ENCODE results near the gene MEF2B.
"Not testable (repeated sequence)": the region's sequence is repeated elsewhere in the genome, so short reads cannot be mapped to it uniquely, and the experiment has no call there.

Gene MEF2B

DNA sequence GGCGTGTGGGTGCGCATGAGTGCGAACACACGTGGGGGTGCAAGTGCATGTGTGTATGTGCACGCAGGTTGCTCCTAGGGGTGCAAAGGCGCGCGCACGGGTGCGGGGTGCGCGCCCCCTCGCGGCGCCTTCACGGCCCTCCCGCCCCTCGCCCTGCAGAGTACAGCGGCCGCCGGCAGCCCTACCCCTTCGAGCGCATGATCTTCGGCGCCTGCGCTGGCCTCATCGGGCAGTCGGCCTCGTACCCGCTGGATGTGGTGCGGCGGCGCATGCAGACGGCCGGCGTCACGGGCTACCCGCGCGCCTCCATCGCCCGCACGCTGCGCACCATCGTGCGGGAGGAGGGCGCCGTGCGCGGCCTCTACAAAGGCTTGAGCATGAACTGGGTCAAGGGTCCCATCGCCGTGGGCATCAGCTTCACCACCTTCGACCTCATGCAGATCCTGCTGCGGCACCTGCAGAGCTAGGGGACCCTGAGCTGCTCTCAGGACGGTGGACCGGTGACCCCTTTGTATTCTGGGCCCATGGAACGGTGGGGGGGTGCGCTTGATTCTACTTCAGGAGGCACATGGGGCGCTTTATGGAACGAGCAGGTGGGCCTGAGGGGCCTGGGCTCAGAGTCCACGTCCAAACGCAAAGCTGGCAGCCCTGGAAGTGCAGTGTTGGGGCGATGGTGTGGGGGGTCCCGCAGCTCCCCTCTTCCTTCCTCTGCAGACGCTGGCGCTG, 59.5 kb downstream of the MEF2B start:
- no peak overlapping the region for H3K27ac ChIP-seq
- no peak for TF ChIP-seq ZFX (IDR thresholded peaks at IDR 0.05; ENCODE audit: borderline replicate concordance)
- TF ChIP-seq, protein P1, sequence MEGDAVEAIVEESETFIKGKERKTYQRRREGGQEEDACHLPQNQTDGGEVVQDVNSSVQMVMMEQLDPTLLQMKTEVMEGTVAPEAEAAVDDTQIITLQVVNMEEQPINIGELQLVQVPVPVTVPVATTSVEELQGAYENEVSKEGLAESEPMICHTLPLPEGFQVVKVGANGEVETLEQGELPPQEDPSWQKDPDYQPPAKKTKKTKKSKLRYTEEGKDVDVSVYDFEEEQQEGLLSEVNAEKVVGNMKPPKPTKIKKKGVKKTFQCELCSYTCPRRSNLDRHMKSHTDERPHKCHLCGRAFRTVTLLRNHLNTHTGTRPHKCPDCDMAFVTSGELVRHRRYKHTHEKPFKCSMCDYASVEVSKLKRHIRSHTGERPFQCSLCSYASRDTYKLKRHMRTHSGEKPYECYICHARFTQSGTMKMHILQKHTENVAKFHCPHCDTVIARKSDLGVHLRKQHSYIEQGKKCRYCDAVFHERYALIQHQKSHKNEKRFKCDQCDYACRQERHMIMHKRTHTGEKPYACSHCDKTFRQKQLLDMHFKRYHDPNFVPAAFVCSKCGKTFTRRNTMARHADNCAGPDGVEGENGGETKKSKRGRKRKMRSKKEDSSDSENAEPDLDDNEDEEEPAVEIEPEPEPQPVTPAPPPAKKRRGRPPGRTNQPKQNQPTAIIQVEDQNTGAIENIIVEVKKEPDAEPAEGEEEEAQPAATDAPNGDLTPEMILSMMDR (IDR thresholded peaks at IDR 0.05), result no peak

DNA sequence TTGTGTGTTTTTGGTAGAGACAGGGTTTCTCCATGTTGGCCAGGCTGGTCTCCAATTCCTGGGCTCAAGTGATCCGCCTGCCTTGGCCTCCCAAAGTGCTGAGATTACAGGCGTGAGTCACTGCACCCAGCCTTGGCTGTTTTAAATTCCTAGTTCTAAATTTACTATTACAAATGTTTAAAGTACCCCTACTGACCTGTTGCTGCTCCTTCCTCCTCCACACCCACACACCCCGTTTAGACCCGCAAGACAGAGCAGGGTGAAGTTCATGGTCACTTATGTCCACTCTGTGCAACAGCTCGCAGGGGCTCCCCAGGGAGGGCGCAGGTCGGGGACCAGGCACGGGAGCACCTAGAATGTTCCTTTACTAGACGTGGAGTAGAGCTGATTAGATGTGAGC, 60.5 kb downstream of the MEF2B start:
- no peak overlapping the region for H3K27ac ChIP-seq
- TF ChIP-seq, protein P1 (IDR thresholded peaks at IDR 0.05), result no peak
- TF ChIP-seq ZFX (IDR thresholded peaks at IDR 0.05; ENCODE audit: borderline replicate concordance), result no peak

DNA sequence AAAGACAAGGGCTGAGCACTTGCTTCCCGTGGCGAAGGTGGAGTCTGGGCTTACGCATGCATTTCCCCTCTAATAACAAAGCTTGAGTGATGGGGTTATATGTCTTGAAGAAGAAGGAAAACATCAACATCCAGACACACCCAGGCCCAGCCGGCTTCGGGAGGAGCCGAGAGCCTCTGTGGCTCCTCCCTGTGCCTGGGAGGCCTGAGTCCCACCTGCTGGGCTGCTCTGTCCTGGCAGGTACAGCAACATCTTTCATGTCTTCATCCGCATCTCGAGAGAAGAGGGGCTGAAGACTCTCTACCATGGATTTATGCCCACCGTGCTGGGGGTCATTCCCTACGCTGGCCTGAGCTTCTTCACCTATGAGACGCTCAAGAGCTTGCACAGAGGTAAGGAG, 62.4 kb downstream of the MEF2B start:
- H3K27ac ChIP-seq, result no peak overlapping the region
- TF ChIP-seq ZFX (IDR thresholded peaks at IDR 0.05; ENCODE audit: borderline replicate concordance), result no peak
- TF ChIP-seq, protein P1 (IDR thresholded peaks at IDR 0.05), result no peak

DNA sequence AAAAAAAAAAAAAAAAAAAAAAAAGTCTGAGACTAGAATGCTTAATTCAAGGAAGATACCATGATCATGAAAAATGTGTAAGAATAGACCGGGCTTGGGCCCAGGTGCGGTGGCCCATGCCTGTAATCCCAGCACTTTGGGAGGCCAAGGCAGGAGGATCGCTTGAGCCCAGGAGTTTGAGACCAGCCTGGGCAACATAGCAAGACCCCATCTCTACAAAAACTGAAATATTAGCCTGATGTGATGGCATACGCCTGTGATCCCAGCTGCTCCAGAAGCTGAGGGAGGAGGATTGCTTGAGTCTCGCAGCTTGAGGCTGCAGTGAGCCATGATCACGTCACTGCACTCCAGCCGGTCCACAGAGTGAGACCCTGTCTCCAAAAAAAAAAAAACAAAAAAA, 63.1 kb downstream of the MEF2B start:
- not testable (repeated sequence) for H3K27ac ChIP-seq

DNA sequence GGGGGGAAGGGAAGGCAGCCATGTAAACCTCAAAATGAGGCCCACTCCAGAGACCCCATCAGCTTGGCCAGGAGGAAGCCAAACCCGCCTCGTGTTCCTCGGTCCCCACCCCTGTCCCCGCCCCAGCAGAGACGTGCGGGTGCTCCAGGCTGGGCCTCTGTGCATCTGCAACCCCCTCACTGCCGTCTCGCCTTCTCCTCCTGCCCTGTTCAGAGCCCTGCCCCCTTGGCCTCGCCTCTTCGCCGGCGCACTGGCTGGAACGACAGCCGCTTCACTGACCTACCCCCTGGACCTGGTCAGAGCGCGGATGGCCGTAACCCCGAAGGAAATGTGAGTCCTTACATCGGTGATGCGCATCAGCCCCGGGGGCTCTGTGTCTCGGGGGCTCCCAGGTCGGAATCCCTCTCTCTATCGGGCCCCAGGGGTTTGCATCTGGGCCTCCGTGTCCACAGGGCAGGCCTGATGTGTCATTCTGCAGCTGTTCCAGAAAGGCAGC, 64.0 kb downstream of the MEF2B start:
- H3K27ac ChIP-seq, result no peak overlapping the region
- no peak for TF ChIP-seq ZFX (IDR thresholded peaks at IDR 0.05; ENCODE audit: borderline replicate concordance)
- TF ChIP-seq, protein P1 (IDR thresholded peaks at IDR 0.05), result no peak

DNA sequence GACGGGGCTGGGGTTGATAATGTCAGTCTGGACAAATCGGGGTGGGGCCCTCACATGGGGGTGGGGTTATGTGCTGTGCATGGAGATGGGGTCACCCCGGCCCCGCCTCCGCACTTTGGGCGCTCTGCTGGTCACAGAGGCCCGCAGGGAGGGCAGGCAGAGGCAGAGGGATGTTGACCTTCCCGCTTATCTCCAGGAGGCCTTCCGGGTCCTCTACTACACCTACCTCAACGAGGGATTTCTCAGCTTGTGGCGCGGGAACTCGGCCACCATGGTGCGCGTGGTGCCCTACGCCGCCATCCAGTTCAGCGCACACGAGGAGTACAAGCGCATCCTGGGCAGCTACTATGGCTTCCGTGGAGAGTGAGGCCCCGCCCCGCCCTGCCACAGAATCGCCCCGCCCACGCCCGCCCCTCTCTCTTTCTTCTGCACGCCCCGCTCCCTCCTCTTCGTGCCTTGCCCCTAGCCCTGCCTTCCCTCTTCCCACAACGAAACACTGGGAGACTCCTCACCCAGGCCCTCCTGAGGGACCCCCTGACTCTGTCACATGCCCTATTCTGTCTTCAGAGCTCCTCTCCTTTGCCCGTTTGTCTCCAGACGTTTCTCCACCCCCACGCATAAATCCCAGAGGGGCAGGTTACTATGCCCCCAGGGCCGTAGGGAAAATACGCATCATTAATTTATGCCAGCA, 64.6 kb downstream of the MEF2B start:
- peak overlapping the region; percentile 12; the same call in 1 of the 2 replicates for H3K27ac ChIP-seq
- no peak for TF ChIP-seq ZFX (IDR thresholded peaks at IDR 0.05; ENCODE audit: borderline replicate concordance)
- TF ChIP-seq, protein P1 (IDR thresholded peaks at IDR 0.05), result no peak

DNA sequence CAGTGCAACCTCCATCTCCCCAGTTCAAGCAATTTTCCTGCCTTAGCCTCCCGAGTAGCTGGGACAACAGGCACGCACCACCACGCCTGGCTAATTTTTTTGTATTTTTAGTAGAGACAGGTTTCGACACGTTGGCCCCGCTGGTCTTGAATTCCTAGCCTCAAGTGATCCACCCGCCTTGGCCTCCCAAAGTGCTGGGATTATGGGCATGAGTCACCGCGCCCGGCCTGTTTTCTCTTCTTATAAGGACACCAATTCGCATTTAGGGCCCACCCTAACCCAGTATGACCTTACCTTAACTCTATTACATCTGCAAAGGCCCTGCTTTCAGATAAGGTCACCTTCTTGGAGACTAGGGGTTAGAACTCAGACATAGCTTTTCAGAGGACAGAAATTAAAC, 66.9 kb downstream of the MEF2B start:
- no peak overlapping the region for H3K27ac ChIP-seq
- TF ChIP-seq, protein P1 (IDR thresholded peaks at IDR 0.05), result no peak
- TF ChIP-seq ZFX (IDR thresholded peaks at IDR 0.05; ENCODE audit: borderline replicate concordance), result no peak

DNA sequence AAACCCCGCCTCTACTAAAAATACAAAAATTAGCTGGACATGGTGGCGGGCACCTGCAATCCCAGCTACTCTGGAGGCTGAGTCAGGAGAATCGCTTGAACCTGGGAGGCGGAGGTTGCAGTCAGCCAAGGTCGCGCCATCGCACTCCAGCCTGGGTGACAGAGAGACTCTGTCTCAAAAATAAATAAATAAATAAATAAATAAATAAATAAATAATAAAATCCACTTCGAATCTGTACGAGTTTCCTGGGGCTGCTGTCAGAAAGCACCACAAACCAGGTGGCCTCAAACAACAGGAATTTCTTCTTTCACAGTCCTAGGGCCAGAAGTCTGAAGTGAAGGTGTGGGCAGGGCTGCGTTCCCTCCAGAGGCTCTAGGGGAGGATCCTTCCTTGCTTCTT, 67.5 kb downstream of the MEF2B start:
- H3K27ac ChIP-seq, result not testable (repeated sequence)

Data from 22Rv1 (cell line).